IgD-negative memory B cell (primary cell): ENCODE results near the gene MGAT4C. TPM values are rescaled to one million over a fixed set of nuclear protein-coding genes. Genes with fewer than 3 reads are reported as not detected.

Experiments used
- H3K27ac Mint-ChIP-seq, 3 donors: one replicate each; pipeline ENCODE4 v1.8.0; 2020 to 2022; ENCODE audit warnings: mild to moderate bottlenecking in 3 of 3, mixed read lengths in 3 of 3, moderate library complexity in 1 of 3
- H3K27me3 Mint-ChIP-seq: one replicate; pipeline ENCODE4 v1.8.0; 2021; ENCODE audit warnings: mixed read lengths
- H3K36me3 Mint-ChIP-seq: one replicate; pipeline ENCODE4 v1.8.0; 2020; ENCODE audit warnings: mild to moderate bottlenecking, mixed read lengths
- H3K4me1 Mint-ChIP-seq, 3 donors: one replicate each; pipeline ENCODE4 v1.8.0; 2020 to 2022; ENCODE audit warnings: mixed read lengths in 3 of 3, mild to moderate bottlenecking in 1 of 3
- H3K4me3 Mint-ChIP-seq, 4 donors: one replicate each; pipeline ENCODE4 v1.8.0; 2020 to 2022; ENCODE audit warnings: mild to moderate bottlenecking in 4 of 4, mixed read lengths in 4 of 4, moderate library complexity in 3 of 4
- H3K9me3 Mint-ChIP-seq, 3 donors: one replicate each; pipeline ENCODE4 v1.8.0; 2020 to 2021; ENCODE audit warnings: mixed read lengths in 3 of 3, mild to moderate bottlenecking in 1 of 3
- polyA plus RNA-seq: library from polyadenylated mRNA; unstranded; fragments of 300-500 nt; fragmentation: Illumina TruSeq; gene quantifications from one replicate; pipeline ENCODE4 v1.2.3, GENCODE V29; 2021

MGAT4C gene
- polyA plus RNA-seq, 1 donor from 2014 or later: not detected

DNA sequence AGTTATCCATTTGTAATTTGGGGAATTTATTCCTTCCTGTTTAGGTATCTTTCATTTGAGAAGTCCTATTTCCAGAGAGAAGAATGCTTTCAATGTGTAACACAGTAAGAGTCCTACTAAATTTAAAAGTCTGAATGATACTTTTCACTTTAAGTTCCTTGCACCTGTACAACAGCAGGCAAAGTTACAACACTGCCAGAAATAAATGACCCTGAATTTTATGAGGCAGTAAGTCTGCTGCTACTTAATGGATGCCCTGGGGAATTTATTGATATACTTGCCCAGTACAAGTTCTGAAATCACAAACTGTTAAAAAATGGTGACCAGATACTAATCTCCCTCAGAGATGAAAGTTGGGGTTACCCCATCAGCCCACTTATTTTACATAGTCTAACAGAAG lies 329.0 kb downstream of the MGAT4C start:
- H3K9me3 Mint-ChIP-seq: no peaks in the 10 kb centered on the region
- H3K4me1 Mint-ChIP-seq: no peaks in the 10 kb centered on the region
- H3K36me3 Mint-ChIP-seq: no peaks in the 10 kb centered on the region
- no peaks in the 10 kb centered on the region for H3K27me3 Mint-ChIP-seq
- no peak overlapping the region for H3K4me3 Mint-ChIP-seq
- H3K27ac Mint-ChIP-seq: no peak overlapping the region

- peaks cover 0 to 1% (median 0%) of the 10 kb centered on the region in 3 donors for H3K4me1 Mint-ChIP-seq
- no peaks in the 10 kb centered on the region for H3K36me3 Mint-ChIP-seq
- H3K27me3 Mint-ChIP-seq: no peaks in the 10 kb centered on the region
- no peak overlapping the region for H3K4me3 Mint-ChIP-seq
- H3K9me3 Mint-ChIP-seq: no peaks in the 10 kb centered on the region
- H3K27ac Mint-ChIP-seq: no peak overlapping the region
Observed at GRCh38 chr12:85923767-85924331, 332.3 kb downstream of the MGAT4C start.

GRCh38 chr12:85920324-85920947 lies 335.8 kb downstream of the MGAT4C start:
- Mint-ChIP-seq H3K36me3 (no peaks in the 10 kb centered on the region), H3K9me3 (no peaks in the 10 kb centered on the region), H3K27me3 (no peaks in the 10 kb centered on the region), H3K4me3 (no peak overlapping the region), H3K27ac (no peak overlapping the region), H3K4me1 (peaks cover 0 to 1% (median 0%) of the 10 kb centered on the region in 3 donors)
